HCT116 (cell line): Measurements from ENCODE around the gene SLC44A3.

Source experiments
- POLR2A ChIP-seq: IDR thresholded peaks from 2 replicates; pipeline ENCODE4 v1.7.0; 2011; ENCODE audit warnings: borderline replicate concordance; ENCODE audit not compliant: insufficient read depth, insufficient read length; ENCODE audit errors: extremely low read depth
- POLR2AphosphoS5 ChIP-seq: IDR thresholded peaks from 2 replicates; pipeline ENCODE4 v1.6.1; 2011; ENCODE audit warnings: mild to moderate bottlenecking, low read depth, low read length, moderate library complexity
- REST ChIP-seq: IDR thresholded peaks from 2 replicates; pipeline ENCODE4 v1.6.1; 2012; ENCODE audit warnings: low read depth
- SIN3A ChIP-seq: IDR thresholded peaks from 2 replicates; pipeline ENCODE4 v1.6.1; 2012; ENCODE audit warnings: low read depth
- TF ChIP-seq, protein P1 (sequence below), 3 experiments: fragments of 200-600 bp in 1 of 3; sonication (generic) in 1 of 3; IDR thresholded peaks in 2 of 3; conservative IDR thresholded peaks in 1 of 3; 2 replicates each; pipeline ENCODE4 v1.5.1; 2012 to 2017; ENCODE audit warnings: low read depth in 2 of 3, low read length in 2 of 3, antibody characterized with exemption in 1 of 3, borderline replicate concordance in 1 of 3, control low read depth in 1 of 3, mild to moderate bottlenecking in 1 of 3, mixed read lengths in 1 of 3, mixed run types in 1 of 3, moderate library complexity in 1 of 3; ENCODE audit not compliant: insufficient read depth in 1 of 3

DNA sequence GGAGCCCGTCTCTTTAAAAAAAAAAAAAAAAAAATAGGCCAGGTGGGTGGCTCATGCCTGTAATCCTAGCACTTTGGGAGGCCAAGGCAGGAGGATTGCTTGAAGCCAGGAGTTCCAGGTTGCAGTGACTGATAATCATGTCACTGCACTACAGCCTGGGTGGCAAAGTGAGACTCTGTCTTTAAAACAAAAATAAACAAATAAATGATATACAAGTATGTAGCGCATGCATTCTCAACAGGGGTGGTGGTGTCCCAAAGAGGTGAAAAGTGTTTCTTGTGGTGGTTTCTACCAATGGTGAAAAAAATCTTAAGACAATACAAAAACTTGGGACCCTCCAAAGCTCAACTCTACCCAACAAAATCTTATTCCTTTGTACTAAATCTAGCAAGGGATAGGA is 88.8 kb downstream of the SLC44A3 start:
- no peak for TF ChIP-seq POLR2A
- TF ChIP-seq, protein P1, sequence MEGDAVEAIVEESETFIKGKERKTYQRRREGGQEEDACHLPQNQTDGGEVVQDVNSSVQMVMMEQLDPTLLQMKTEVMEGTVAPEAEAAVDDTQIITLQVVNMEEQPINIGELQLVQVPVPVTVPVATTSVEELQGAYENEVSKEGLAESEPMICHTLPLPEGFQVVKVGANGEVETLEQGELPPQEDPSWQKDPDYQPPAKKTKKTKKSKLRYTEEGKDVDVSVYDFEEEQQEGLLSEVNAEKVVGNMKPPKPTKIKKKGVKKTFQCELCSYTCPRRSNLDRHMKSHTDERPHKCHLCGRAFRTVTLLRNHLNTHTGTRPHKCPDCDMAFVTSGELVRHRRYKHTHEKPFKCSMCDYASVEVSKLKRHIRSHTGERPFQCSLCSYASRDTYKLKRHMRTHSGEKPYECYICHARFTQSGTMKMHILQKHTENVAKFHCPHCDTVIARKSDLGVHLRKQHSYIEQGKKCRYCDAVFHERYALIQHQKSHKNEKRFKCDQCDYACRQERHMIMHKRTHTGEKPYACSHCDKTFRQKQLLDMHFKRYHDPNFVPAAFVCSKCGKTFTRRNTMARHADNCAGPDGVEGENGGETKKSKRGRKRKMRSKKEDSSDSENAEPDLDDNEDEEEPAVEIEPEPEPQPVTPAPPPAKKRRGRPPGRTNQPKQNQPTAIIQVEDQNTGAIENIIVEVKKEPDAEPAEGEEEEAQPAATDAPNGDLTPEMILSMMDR (IDR thresholded peaks at IDR 0.05 in 2 of 3, conservative IDR thresholded peaks at IDR 0.05 in 1 of 3; ENCODE audit: borderline replicate concordance in 1 of 3, insufficient read depth in 1 of 3, low read depth in 2 of 3, low read length in 2 of 3) = no peak
- no peak for TF ChIP-seq REST
- TF ChIP-seq POLR2AphosphoS5 = no peak
- no peak for TF ChIP-seq SIN3A
